ENCODE data around the gene TLCD1.

The TLCD1 gene

GRCh38 chr17:28738680-28739384 is 12.8 kb upstream of the TLCD1 start:
- TF ChIP-seq, protein P1, sequence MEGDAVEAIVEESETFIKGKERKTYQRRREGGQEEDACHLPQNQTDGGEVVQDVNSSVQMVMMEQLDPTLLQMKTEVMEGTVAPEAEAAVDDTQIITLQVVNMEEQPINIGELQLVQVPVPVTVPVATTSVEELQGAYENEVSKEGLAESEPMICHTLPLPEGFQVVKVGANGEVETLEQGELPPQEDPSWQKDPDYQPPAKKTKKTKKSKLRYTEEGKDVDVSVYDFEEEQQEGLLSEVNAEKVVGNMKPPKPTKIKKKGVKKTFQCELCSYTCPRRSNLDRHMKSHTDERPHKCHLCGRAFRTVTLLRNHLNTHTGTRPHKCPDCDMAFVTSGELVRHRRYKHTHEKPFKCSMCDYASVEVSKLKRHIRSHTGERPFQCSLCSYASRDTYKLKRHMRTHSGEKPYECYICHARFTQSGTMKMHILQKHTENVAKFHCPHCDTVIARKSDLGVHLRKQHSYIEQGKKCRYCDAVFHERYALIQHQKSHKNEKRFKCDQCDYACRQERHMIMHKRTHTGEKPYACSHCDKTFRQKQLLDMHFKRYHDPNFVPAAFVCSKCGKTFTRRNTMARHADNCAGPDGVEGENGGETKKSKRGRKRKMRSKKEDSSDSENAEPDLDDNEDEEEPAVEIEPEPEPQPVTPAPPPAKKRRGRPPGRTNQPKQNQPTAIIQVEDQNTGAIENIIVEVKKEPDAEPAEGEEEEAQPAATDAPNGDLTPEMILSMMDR (IDR thresholded peaks at IDR 0.05): no peak

GRCh38 chr17:28737770-28738679 is 12.0 kb upstream of the TLCD1 start:
- TF ChIP-seq, protein P1 (IDR thresholded peaks at IDR 0.05): no peak

DNA sequence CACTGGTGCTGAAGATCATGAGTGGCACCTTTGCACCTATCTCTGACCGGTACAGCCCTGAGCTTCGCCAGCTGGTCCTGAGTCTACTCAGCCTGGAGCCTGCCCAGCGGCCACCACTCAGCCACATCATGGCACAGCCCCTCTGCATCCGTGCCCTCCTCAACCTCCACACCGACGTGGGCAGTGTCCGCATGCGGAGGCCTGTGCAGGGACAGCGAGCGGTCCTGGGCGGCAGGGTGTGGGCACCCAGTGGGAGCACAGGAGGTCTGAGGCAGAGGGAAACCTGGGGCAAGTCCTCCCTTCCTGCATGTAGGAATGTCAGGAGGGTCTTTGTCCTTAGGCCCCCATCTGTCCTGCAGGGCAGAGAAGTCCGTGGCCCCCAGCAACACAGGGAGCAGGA is 11.3 kb upstream of the TLCD1 start:
- TF ChIP-seq, protein P1 (IDR thresholded peaks at IDR 0.05): no peak

- TF ChIP-seq, protein P1 (IDR thresholded peaks at IDR 0.05): no peak
Observed at GRCh38 chr17:28735242-28735722, 9.2 kb upstream of the TLCD1 start.

- TF ChIP-seq, protein P1 (IDR thresholded peaks at IDR 0.05): no peak
Observed at GRCh38 chr17:28734712-28735241, 8.7 kb upstream of the TLCD1 start.

DNA sequence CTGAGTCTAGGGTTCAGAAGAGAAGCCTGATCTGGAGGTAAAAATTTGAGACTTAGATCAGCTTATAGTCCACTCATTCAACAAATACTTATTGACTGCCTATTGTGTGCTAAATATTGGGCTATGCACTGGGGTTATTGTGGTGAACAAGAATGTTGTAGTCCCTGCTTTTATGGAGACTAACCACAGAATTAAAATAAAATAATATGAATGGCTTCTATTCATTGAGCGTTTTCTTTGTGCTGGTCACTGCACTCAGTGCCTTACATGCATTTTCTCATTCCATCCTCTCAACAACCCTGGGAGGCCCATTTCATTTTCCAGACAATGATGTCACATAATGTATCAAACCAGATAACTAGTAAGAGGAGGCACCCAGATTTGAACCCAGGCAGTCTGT is 7.3 kb upstream of the TLCD1 start:
- TF ChIP-seq, protein P1 (IDR thresholded peaks at IDR 0.05): no peak

DNA sequence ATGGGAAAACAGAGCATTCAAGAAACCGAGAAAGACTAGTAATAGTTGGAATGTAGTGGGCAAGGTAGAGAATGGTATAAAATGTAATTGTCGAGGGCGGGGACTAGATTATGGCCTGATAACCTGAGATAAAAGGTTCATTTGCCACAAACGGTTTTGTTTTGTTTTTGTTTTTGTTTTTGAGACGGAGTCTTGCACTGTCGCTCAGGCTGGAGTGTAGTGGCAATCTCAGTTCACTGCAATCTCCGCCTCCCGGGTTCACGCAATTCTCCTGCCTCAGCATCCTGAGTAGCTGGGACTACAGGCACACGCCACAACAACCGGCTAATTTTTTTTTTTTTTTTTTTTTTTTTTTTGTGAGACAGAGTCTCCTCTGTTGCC is 3.9 kb upstream of the TLCD1 start:
- TF ChIP-seq, protein P1 (IDR thresholded peaks at IDR 0.05): no peak

All from LNCAP (cell line).